Embryonic facial prominence (tissue), 1 donor: ENCODE data around the gene GCSAM.
A peak's percentile ranks its signal among the peaks of the same experiment; 100 is the strongest.

Source experiments
- DNase-seq: peaks from one replicate; pipeline ENCODE4 v3.0.0-alpha.2; 2016; ENCODE audit errors: extremely low spot score

GCSAM gene

DNA sequence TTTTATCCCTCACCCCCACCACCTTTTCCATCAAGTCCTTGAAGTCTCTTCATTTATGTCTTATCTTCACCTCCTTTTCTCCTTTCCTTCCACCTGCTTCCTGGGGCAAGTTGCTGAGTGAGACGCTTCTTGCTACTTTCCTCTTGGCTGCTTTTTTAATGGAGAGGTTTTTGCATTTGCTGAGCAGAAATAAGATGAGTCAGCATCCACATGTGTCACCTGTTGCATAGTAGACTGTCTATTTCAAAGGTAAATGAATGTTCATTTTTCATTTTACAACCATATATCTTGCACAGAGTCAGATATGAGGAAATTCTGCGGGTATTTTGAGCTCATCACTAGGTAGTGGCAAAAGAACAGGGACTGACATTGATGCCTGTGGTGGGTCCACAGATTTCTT, 28.3 kb downstream of the GCSAM start:
- DNase-seq, result no peak

DNA sequence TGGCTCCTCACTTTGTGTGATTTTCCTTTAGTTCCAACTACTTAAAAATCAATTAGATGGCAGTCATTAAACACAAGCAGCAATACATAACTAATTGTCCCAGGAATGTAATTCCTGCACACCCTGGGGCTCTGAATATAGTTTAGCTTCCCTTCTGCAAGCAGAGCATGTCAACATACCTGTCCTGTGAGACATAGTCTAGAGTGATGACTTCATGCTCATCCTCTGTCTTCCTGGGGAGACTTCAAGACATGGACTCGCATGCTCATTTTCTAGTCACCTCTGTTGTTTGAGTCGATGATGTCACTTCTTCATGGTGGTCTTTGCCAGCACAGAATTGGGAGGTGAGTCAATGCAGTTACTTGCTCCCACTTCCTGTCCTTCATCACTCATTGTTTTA, 31.1 kb downstream of the GCSAM start:
- no peak for DNase-seq

DNA sequence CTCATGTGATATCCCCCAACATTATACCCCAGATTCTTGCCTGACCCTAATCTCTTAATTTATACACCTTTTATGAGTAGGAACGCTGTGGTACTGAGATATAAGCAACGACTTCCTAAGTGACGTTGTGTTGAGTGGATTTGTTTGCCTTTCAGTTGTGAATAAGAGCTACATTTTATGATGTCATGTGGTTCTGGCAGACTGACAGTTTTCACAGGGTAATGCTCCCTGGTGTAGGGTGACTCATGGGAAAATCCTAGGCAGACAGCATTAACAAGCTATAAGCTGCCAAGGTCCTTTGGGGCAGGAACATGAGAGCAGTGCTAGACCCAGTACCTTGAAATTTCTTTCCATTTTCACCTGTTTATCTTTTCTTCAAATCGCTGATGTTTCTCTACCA, 35.7 kb downstream of the GCSAM start:
- no peak for DNase-seq

DNA sequence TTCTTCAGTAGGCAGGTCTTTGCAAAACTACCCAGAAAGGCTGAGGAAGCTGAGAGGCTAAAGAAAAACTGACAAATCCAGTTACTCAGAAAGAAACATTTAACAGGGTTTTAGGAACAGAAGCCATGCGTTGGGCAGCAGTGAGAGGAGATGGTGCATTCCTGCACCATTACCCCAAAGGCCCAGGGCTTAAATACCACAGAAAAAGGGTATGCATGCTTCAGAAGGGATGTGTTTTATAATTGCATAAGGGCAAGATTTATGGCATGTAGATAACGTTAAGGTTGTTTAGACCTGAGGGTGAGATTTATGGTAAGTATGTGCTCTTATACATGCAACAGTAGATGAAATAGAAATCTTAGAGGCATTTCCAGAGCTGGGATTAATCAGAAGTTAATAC, 36.9 kb downstream of the GCSAM start:
- no peak for DNase-seq

DNA sequence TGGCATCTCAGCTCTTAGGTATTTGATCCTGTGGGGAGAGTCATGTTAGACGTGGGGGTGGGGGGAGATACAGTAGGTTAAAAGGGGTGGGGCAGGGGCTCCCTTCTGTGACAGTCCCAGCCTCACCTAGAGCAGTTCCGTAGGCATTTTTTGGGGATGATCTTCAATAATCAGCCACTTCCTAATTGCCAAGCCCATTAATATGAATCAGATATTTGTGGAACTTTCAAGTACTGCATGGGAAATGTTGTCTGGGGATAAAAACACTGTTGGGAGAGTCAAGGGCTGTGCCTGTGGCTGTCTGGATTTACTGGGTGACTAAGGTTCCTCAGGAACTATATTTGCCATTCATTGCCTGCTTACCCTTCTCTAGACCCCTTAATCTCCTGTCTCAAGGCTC, 37.3 kb downstream of the GCSAM start:
- no peak for DNase-seq

DNA sequence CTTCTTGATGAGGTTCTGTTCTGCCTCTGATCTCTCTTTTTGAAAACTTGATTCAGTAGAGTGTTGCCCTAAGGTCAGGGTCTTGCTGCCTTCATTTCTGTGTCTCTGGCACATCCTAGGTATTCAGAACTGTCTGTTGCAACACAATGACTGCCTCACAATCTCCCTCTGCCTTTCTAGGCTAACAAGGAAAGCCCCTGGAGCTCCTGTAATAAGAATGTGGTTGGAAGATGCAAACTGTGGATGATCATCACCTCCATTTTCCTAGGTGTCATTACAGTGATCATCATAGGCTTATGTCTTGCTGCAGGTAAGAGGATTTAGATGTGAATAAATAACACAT, 39.9 kb downstream of the GCSAM start:
- no peak for DNase-seq

DNA sequence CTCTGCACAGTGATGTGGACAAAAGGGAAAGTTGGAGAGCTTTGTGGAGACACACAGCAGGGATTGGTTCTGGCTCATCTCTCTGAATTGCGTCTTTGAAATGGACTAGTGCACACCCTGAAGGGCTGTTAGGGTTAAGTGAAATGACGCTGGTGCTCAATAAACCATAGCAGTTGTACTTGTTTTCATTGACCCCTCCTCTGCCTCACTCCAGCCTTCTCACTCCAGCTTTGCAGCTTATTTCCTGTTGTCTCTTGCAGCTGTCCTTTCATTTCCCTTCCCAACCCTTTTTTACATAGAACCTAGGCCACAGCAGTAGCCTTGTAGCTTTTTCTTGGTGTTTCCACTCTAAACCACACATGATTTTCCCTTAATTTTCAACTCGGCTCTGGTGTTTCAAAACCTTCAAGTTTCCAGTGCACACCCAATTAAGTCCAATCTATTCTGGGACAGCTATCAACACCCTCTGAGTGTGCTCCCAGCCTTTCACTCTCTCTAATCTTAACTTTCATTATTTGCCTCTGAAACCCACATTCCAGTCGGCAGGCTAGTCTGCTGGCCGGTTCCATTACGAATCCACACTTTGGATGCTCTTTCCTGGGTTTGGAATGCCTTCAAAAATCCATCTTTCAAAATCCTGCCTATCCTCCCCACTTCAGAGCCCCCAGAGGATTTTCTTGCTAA, 40.4 kb downstream of the GCSAM start:
- DNase-seq, result no peak

DNA sequence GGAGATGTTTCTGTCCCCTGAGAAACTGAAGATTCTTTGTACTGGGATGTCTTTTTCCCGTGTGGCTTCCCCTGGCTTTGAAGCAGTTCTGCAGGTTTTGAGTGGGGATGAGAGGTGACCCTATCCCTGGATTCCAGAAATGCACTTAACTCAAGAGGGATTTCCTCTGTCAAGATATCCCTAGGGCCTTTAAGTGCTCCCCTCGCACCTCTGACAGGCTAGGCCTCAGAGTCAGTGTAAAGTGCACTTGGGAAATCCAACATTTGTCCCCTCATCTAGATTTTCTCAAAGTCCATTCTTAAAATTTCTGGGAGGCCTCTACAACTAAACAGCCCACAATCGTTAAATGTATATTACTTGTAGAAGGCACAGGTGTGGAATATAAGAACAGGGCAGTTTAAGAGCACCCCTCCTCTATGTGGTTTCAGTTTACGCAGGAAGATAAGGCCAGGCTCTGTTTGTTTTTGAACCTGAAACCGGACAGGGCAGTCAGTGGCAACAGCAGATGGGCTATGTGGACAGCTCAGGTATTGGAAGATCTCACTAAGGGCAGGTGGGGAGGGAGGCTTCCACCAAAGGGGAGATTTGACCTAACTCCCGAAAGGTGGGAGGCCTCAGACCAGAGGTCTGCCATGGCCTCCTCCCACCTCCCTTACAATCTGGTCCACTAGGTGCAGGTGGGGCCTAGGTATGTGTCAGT, 42.0 kb downstream of the GCSAM start:
- DNase-seq, result no peak

DNA sequence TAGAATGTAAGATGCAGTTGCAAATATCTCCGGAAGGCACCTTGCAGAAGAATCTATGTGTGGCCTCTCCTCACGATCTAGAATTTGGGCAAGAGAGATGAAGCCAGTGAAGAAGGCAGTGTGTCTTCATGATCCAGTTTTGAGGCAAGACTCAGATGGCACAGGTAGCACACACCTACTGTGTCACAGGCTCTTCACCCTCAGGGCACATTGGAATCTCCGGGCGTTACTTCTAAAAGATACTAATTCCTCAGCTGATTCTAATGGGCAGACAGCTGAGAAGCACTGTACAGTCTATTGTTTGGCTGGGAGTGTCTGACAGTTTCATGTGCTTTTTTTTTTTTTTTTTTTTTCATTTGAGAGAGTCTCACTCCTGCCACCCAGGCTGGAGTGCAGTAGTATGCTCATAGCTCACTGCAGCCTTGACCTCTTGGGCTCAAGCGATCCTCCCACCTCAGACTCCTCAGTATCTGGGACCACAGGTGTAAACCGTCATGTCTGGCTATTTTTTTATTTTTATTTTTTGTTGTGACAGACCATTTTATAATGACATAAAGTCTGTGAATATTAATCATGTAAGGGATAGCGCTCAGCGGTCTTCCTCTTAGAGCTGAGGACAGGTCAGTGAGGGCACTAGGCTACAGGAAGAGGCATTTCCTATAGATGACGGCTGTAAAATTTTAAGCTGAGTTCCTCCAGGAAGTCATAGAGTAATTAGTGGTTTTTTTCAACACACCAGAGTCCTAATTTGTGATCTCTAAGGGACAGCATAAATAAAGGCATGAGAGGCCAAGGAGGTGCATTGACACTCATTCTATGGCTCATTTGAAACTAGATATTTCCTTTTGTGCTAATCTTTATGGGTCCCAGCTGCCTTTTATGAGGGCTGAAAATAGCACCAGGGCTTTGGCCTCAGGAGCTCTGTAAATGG, 42.8 kb downstream of the GCSAM start:
- DNase-seq, result no peak

DNA sequence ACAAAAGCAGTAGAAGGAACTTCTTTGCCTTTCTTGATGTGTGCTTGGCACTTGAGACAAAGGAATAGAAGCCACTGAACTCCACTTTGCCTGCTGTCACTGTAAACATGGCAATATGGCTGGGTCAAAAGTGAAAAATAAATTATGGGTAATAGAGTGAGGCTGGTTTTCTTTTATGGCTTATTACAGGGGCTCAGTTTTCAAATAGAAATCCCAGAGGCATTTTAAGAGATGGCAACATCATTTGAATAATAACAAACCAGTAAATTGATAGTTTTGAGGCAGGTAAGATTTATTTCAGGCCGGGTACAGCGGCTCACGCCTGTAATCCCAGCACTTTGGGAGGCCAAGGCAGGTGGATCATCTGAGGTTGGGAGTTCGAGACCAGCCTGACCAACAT, 44.1 kb downstream of the GCSAM start:
- no peak for DNase-seq

DNA sequence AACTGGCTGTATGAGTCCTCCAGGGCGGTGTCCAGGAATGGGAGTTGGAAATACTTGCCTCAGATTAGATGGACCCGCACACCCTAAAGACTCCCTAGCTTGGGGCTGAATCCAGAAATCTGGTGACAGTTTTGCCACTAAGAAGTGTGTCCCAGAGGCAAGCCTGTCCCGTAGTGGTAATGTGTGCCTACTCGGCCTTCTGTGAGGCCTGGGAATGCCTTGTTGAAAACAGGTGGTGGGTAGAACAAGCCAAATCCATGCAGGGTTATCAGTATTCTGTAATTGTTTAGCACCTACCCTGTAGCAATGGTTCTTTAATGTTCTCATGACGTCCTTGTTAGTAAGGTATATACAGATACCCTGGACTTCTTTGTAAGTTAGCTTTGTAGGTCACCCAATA, 45.3 kb downstream of the GCSAM start:
- DNase-seq, result no peak

DNA sequence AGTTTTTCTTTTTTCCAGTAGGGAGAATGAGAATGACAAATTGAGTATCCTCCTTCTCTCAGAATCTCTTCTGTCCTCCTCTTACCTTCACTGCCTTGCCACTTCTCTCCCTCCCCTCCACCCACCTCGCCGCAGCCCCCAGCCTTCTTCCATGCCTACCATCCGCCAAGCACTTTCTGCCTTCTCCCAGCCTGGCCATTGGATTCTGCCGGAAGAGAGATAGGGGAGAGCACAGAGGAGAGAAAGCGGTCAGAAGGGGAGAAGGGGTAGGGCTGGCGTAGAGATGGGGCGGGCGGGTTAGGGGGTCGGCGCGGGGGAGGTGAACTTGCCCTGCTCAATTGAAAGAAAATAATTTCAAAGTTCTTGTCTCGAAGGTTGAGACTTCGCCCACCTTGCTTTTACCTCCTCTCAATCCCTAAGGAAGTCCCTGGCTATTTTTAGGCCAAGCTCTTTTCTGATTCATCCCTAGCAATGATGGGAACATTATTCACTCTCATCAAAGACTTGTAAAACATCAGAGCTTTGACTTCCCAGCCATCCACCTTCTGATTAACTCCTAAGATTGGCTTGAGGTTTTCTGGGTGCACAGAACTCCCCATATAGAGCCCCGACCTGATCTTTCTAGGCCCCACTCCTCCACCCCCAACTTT, 46.0 kb downstream of the GCSAM start:
- DNase-seq, result no peak

DNA sequence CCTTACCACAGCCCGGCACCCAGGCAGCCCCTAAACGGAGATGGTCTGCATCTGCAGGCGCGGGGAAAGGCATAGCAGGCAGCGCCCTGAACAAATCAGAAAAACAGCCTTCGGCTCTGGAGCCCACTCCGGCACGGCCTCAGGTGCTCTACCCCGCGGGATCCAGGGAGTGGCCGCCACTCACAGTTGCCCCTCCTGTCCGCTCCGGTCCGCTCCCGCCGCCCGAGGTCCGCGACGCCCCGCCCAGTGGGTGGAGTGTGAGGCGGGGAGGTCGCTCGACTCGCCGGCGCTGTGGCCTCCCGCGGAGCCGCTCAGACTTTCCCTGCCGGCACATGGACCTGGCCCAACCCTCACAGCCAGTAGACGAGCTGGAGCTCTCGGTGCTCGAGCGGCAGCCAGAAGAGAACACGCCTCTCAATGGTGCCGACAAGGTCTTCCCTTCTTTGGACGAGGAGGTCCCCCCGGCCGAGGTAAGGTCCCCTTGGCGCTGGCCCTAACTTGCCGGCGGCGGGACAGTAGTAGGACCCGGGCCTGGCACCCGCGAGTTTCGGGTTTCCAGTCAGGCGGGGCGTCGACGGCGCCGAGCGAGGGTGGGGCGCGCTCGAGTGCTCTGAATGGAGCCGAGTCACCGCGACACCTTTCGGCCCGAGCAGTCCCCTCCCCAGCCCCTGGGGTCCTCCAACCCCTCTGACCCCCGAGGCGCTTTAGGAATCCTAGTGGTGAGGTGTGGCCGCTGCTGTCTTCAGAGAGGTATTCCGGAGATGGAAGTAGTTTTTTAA, 46.8 kb downstream of the GCSAM start, which contains the start of gene C3orf52:
C3orf52 (plus strand) TSS at position 314 of the 779 bp plus-strand sequence; CDS start at position 333, 19 bp downstream.
- no peak for DNase-seq

DNA sequence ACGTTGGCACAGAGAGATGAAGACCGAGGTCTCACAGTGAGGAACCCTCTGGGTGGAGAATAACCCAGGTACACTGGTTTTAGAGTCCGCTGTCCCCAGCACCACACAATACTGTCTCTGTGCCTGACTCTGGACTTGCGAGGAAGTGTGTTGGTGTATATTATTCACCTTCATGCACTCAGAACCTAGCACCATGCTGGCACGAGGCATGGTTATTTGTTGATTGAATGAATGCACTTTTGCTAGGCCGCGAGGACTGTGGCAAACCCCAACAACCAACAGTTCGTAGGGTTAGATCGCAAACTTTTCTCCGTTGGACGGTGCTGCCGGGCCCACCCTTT, 47.3 kb downstream of the GCSAM start:
- DNase-seq, result no peak

DNA sequence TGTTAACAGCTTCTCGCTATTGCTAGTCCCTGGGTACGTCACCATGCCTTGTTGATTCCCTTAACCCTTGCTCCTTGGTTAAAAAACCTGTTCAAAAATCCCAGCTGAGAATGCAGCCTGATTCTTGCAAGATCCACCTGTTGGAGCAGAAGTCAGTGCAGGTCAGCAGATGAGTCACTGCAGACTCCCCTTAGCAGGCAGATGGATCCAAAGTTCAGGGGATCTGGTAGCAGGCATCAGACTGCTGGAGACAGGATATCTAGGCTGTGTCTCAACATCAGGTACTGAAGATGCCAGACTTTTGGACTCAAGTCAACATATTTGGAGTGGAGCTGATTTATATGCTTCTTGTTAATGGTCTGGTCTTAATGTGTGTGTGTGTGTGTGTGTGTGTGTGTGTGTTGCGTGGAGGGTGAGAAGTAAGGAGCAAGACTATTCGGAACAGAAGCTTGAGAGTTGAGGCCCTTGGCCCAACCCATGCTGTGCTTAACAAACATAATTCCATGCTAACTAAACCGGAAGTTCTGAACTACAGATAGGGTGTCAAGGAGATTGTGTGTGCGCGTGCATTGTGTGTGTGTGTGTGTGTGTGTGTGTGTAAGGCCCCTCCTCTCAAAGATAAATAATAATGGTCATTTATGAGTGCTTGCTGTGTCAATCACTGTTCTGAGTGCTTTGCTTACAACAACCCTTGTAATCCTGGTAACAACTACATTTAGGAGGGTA, 47.9 kb downstream of the GCSAM start:
- DNase-seq, result no peak

DNA sequence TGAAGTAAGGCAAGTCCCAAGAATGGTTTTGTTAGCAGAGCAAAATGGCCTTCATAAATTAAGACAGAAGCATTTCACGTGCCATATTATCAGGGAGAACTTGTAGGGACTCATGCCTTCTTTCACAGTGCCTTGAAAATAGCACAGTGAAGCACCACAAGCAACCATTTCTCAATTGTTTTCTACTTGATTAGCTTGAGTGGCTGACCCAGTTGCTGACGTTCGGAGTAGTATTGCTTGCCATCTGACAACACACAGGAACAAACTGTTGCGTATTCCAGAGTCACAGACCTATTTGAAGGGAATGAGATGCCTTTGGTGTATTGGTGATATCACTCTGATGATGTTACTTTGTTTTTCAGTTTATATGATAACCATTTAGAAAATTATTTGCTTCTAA, 49.8 kb downstream of the GCSAM start:
- no peak for DNase-seq

DNA sequence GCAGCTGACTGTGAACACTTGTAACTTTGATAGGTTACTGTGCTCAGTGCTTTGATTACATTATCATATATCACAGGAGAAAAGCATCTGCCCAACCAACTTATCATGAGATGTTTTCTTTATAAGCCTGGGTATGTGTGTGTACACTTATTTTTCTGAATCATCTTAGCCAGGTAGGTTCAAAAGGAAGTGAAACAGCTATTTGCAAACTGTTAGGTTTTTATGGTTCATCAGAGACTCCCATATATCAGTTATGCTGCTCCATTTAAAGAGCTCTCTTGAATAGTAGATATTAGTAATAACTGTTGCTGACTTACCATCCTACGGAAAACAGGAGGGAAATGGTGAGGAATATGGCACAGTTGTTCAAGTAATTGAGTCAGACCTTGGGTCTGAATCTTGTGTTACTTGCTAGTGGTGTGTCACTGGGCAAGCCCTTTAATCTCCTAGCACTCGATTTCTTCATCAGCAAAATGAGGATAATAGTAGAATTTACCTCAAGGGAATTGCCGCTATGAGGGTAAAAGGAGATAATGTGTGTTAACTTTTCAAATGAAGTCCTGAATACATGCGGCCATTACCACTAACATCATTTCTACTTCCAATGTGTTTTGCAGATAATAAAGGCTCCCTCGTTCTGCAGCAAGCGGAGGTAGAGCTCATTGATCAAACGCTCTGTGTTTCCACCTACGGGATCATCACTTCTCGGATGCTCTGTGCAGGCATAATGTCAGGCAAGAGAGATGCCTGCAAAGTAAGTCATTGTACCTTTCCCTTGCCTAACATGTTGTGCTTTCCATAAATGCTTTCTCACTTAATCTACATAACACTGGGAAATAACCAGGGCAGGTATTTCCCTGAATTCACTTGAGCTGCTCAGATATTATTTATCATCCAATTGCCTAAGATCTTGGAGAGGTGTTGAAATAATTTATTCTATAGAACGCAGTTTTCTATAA, 54.6 kb downstream of the GCSAM start:
- DNase-seq, result no peak

DNA sequence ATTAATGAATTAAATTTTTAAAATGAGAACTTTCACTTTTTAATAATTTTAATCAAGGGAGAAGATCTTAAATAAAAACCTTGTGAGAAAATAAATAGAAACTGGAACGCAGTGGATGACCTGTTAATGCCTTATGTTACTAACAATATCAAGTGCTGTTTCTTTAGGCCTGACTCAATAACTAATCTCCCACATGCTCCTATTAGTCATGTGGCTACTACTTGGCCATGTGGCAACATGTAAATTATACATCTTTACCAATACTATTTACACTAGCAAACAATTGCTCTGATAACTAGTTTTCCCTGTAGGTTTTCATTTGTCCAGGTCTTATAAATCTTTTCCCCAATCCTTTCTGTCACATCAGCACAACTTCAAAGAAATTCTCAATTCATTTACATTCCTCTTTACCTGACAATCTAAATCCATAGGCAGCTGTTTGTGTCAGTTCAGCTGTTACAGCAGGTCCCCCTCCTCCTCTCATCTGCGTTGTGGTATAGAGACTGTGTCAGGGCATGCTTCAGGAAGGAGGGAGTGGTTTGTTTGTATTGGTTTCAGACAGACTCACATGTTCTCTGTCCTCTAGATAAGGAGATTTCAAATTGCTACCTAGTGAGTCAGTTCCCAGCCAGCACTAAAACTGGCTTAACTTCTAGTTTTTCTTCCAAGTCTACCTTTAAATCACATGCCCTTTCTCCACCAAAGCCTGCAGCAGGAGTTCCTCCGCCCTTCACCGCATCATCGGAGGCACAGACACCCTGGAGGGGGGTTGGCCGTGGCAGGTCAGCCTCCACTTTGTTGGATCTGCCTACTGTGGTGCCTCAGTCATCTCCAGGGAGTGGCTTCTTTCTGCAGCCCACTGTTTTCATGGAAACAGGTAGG, 58.2 kb downstream of the GCSAM start:
- DNase-seq, result peak; percentile 55

DNA sequence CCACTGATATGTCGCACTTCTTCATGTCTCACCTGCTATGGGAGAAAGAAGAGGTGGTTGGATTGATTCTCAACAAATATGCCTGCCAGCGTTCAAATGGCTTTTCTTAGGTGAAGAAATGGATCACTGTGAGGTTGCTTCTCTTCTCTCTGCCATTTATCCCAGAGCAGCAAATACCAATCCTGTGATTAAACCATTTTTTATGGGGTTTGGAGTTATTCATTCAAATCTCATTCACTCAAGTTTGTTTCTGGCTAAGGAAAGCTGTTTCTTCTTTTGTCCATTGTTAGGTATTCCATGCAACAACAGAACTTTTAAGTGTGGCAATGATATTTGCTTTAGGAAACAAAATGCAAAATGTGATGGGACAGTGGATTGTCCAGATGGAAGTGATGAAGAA, 59.0 kb downstream of the GCSAM start:
- no peak for DNase-seq
